BLaER1 treated with 17β-estradiol and CSF1 and Interleukin-3, amounts not matched to agents 10 nM and 100 nM (cell line): ENCODE results near the gene TIGAR.

Source experiments
- H3K27ac ChIP-seq, 11 experiments: shearing (Covaris generic); formaldehyde crosslinking; 2 replicates each; pipeline ENCODE4 v1.8.1; 2022
- H3K27me3 ChIP-seq, 11 experiments: shearing (Covaris generic); formaldehyde crosslinking; 2 replicates each; pipeline ENCODE4 v1.8.1; 2022
- H3K36me3 ChIP-seq, 11 experiments: shearing (Covaris generic); formaldehyde crosslinking; 2 replicates each; pipeline ENCODE4 v1.8.1; 2022
- H3K4me1 ChIP-seq, 10 experiments: shearing (Covaris generic); formaldehyde crosslinking; 2 replicates each; pipeline ENCODE4 v1.8.1; 2022
- H3K4me2 ChIP-seq, 11 experiments: shearing (Covaris generic); formaldehyde crosslinking; 2 replicates each; pipeline ENCODE4 v1.8.1; 2022
- H3K4me3 ChIP-seq, 10 experiments: shearing (Covaris generic); formaldehyde crosslinking; 2 replicates each; pipeline ENCODE4 v1.8.1; 2022
- H3K9ac ChIP-seq, 11 experiments: shearing (Covaris generic); formaldehyde crosslinking; 2 replicates each; pipeline ENCODE4 v1.8.1; 2022
- H3K9me3 ChIP-seq, 11 experiments: shearing (Covaris generic); formaldehyde crosslinking; replicated peaks in 1 of 11; 2 replicates each; pipeline ENCODE4 v1.8.1; 2022
- H4K20me1 ChIP-seq, 11 experiments: shearing (Covaris generic); formaldehyde crosslinking; 2 replicates each; pipeline ENCODE4 v1.8.1; 2022
- Cebpa-rat ChIP-seq, 11 experiments: shearing (Covaris generic); IDR thresholded peaks; 2 replicates each; pipeline ENCODE4 v1.8.1; 2022

Gene TIGAR

GRCh38 chr12:4275016-4275869 is 45.8 kb upstream of the TIGAR start:
- H3K27ac ChIP-seq = peak overlapping the region in 1 of 11 experiments; percentile 30; a peak in 1 of 22 replicates
- no peaks in the 10 kb centered on the region for H3K36me3 ChIP-seq
- TF ChIP-seq Cebpa-rat (IDR thresholded peaks at IDR 0.05) = 0 out of 22 replicates have a peak, but pooled peaks of 1 of the 11 experiments have one; percentile 36
- H4K20me1 ChIP-seq = peaks cover 0 to 51% (median 39%) of the 10 kb centered on the region in 11 experiments; a peak in 18 of 22 replicates
- peak overlapping the region in 9 of 11 experiments; percentile 18 to 98 (median 83); a peak in 14 of 22 replicates for H3K4me2 ChIP-seq
- H3K4me1 ChIP-seq = peaks cover 36 to 60% (median 47%) of the 10 kb centered on the region in 10 experiments
- H3K9ac ChIP-seq = peak overlapping the region in 3 of 11 experiments; percentile 33 to 66 (median 55); a peak in 4 of 22 replicates
- H3K4me3 ChIP-seq = peak overlapping the region in 8 of 10 experiments; percentile 43 to 65 (median 49); a peak in 11 of 20 replicates
- H3K9me3 ChIP-seq = no peaks in the 10 kb centered on the region
- peaks cover 69 to 99% (median 86%) of the 10 kb centered on the region in 11 experiments for H3K27me3 ChIP-seq

DNA sequence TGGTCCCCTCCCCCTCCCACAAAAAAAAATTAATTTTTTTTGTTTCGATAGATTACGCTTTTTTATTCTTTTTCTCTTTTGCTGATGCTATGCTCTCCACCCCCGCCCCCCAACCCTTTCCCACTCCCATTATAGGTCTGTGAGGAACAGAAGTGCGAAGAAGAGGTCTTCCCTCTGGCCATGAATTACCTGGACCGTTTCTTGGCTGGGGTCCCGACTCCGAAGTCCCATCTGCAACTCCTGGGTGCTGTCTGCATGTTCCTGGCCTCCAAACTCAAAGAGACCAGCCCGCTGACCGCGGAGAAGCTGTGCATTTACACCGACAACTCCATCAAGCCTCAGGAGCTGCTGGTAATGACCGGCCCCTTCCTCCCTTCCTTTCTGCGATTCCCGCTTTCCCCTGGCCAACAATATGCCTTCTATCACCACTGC is 45.1 kb upstream of the TIGAR start:
- H3K27ac ChIP-seq = no peak overlapping the region
- no peak for TF ChIP-seq Cebpa-rat (IDR thresholded peaks at IDR 0.05)
- H3K9ac ChIP-seq = no peak overlapping the region
- H3K4me2 ChIP-seq = peak overlapping the region in 1 of 11 experiments; percentile 98; a peak in 2 of 22 replicates
- peaks cover 33 to 61% (median 43%) of the 10 kb centered on the region in 10 experiments for H3K4me1 ChIP-seq
- peaks cover 63 to 96% (median 79%) of the 10 kb centered on the region in 11 experiments for H3K27me3 ChIP-seq
- no peaks in the 10 kb centered on the region for H3K36me3 ChIP-seq
- no peaks in the 10 kb centered on the region for H3K9me3 ChIP-seq
- H4K20me1 ChIP-seq = peaks cover 0 to 48% (median 35%) of the 10 kb centered on the region in 11 experiments; a peak in 18 of 22 replicates
- H3K4me3 ChIP-seq = no peak overlapping the region; a peak in 1 of 20 replicates

- Histone ChIP-seq H3K9me3 (no peaks in the 10 kb centered on the region), H3K4me3 (no peak overlapping the region), H3K27me3 (peaks cover 56 to 89% (median 72%) of the 10 kb centered on the region in 11 experiments), H3K27ac (no peak overlapping the region), H4K20me1 (peaks cover 0 to 41% (median 27%) of the 10 kb centered on the region in 11 experiments; a peak in 18 of 22 replicates), H3K36me3 (no peaks in the 10 kb centered on the region), H3K4me2 (no peak overlapping the region), H3K4me1 (peaks cover 25 to 54% (median 36%) of the 10 kb centered on the region in 10 experiments), H3K9ac (no peak overlapping the region)
- no peak for TF ChIP-seq Cebpa-rat (IDR thresholded peaks at IDR 0.05)
Observed at GRCh38 chr12:4276524-4277204, 44.3 kb upstream of the TIGAR start.

- H3K9me3 ChIP-seq = no peaks in the 10 kb centered on the region
- H3K4me3 ChIP-seq = no peak overlapping the region
- H3K4me2 ChIP-seq = no peak overlapping the region
- no peaks in the 10 kb centered on the region for H3K36me3 ChIP-seq
- peaks cover 51 to 84% (median 67%) of the 10 kb centered on the region in 11 experiments for H3K27me3 ChIP-seq
- H3K9ac ChIP-seq = no peak overlapping the region
- H3K27ac ChIP-seq = no peak overlapping the region
- no peak for TF ChIP-seq Cebpa-rat (IDR thresholded peaks at IDR 0.05)
- peaks cover 22 to 50% (median 33%) of the 10 kb centered on the region in 10 experiments for H3K4me1 ChIP-seq
- peaks cover 0 to 38% (median 26%) of the 10 kb centered on the region in 11 experiments; a peak in 18 of 22 replicates for H4K20me1 ChIP-seq
Observed at GRCh38 chr12:4277205-4277543, 43.8 kb upstream of the TIGAR start.

DNA sequence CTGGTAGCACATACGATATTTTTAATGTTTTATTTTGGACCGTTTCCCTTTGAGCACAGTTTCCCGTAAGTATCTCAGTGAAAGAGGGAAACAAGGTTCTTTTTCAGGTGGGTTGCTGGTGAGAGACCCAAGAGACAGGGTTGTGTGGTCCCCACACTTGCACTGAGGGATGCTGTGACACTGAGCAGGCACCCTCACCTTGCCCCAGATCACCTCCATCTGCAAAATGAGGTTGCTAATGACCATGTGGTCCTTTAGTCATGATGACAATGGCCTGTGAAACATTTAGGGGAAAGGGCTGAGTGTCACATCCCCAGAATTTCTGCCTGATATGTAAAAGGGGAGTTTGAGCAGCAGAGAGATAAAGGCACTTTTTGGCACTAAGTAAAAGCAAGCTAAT is 43.2 kb upstream of the TIGAR start:
- peaks cover 0 to 31% (median 19%) of the 10 kb centered on the region in 11 experiments; a peak in 18 of 22 replicates for H4K20me1 ChIP-seq
- no peak for TF ChIP-seq Cebpa-rat (IDR thresholded peaks at IDR 0.05)
- no peak overlapping the region for H3K9ac ChIP-seq
- H3K27ac ChIP-seq = no peak overlapping the region
- no peaks in the 10 kb centered on the region for H3K36me3 ChIP-seq
- peaks cover 15 to 43% (median 26%) of the 10 kb centered on the region in 10 experiments for H3K4me1 ChIP-seq
- peaks cover 44 to 77% (median 60%) of the 10 kb centered on the region in 11 experiments for H3K27me3 ChIP-seq
- no peaks in the 10 kb centered on the region for H3K9me3 ChIP-seq
- H3K4me2 ChIP-seq = no peak overlapping the region
- H3K4me3 ChIP-seq = no peak overlapping the region

- peak in 10 of 11 experiments; percentile 29 to 78 (median 60); a peak in 12 of 22 replicates for TF ChIP-seq Cebpa-rat (IDR thresholded peaks at IDR 0.05)
- Histone ChIP-seq H4K20me1 (peaks cover 0 to 24% (median 12%) of the 10 kb centered on the region in 11 experiments; a peak in 17 of 22 replicates), H3K4me2 (peak overlapping the region in 5 of 11 experiments; percentile 43 to 71 (median 68); a peak in 10 of 22 replicates), H3K4me3 (no peak overlapping the region; a peak in 1 of 20 replicates), H3K27me3 (peaks cover 37 to 70% (median 53%) of the 10 kb centered on the region in 11 experiments), H3K36me3 (no peaks in the 10 kb centered on the region), H3K4me1 (peaks cover 11 to 36% (median 19%) of the 10 kb centered on the region in 10 experiments; a peak in 19 of 20 replicates), H3K9me3 (no peaks in the 10 kb centered on the region), H3K9ac (no peak overlapping the region), H3K27ac (no peak overlapping the region)
Observed at GRCh38 chr12:4278329-4279197, 42.5 kb upstream of the TIGAR start.

DNA sequence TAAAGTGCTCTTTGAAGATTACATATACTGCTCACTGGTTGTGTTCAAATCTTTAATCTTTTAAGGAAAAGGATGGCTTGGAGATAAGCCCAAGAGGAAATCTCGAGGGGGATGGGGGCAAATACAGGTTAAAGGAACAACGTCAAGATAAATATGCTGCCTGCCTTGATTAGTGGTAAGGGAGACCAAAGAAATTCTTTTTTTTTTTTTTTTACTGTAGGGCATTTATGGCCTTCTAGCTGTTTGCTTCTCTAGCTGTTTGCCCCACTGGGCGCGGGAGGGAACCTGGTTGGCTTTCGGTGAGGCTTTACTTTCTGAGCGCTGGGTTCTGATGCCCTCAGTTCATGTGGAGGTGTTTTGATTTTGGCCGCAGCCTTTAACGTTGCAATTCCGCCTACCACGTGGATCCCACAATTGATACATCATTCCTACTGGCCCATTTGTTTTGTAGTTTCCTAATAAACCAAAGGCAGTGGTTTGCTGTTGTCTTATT is 41.8 kb upstream of the TIGAR start:
- H4K20me1 ChIP-seq = peaks cover 0 to 17% (median 5%) of the 10 kb centered on the region in 11 experiments; a peak in 16 of 22 replicates

More for the DNA sequence above, 41.8 kb upstream of the TIGAR start:
- H3K4me2 ChIP-seq = peak overlapping the region in 5 of 11 experiments; percentile 43 to 71 (median 68); a peak in 9 of 22 replicates
- no peaks in the 10 kb centered on the region for H3K9me3 ChIP-seq
- H3K9ac ChIP-seq = no peak overlapping the region
- peaks cover 30 to 63% (median 46%) of the 10 kb centered on the region in 11 experiments for H3K27me3 ChIP-seq
- peaks cover 4 to 29% (median 12%) of the 10 kb centered on the region in 10 experiments; a peak in 18 of 20 replicates for H3K4me1 ChIP-seq
- no peaks in the 10 kb centered on the region for H3K36me3 ChIP-seq
- TF ChIP-seq Cebpa-rat (IDR thresholded peaks at IDR 0.05) = no peak
- H3K27ac ChIP-seq = no peak overlapping the region
- no peak overlapping the region for H3K4me3 ChIP-seq
